Measurements from ENCODE around the gene NPHP4. TPM values are rescaled to one million over a fixed set of nuclear protein-coding genes. Genes with fewer than 3 reads are reported as not detected.

Gene NPHP4
- total and polyA plus RNA-seq, 10 of the 15 experiments (the other 5 are each of a cell fraction or from before 2014, with no cell fraction given), result 0.16 to 10.5 (median 3.1) TPM

DNA sequence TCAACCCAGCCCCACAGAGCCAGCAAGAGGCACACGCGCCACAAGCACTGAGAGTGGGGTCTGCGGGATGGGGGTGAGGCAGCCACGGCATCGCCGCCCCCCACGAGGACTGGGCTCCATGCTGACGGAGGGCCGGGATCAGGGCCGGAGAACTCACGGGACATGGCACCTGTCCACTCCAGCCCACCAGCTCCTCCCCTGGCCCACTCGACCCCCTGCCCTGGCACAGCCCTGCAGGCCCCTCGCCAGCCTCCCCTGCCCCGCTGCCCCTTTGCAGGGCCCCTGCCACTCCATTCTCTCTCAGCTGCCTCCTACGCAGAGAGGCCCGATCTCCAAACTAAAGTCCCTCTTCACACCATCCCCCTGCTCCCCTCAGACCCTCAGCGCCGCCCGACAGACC, 134.0 kb downstream of the NPHP4 start:
- ChIA-PET CTCF (no interaction called here), RAD21 (ENCODE audit: unreplicated experiment) (no interaction called here), SMC1A (ENCODE audit: uncharacterized antibody, unreplicated experiment) (no interaction called here), POLR2A (no interaction called here)
- WGBS (ENCODE audit: insufficient coverage, insufficient replicate concordance, low lambda C conversion rate, missing lambda C conversion rate), result 80% methylated on average over 12 of the region's 19 CpGs
- Histone ChIP-seq H3K9ac (ENCODE audit: control insufficient read depth, insufficient read depth, low read length) (no peak overlapping the region), H3K36me3 (ENCODE audit: control insufficient read depth in 2 of 2, insufficient read depth in 2 of 2, low read length in 1 of 2) (no peaks in the 10 kb centered on the region), H3K4me3 (no peak overlapping the region), H4K20me1 (ENCODE audit: control insufficient read depth, insufficient read depth) (no peaks in the 10 kb centered on the region), H3K4me1 (ENCODE audit: control insufficient read depth, insufficient read depth, low read length) (no peaks in the 10 kb centered on the region), H3K79me2 (ENCODE audit: control insufficient read depth, insufficient read depth, low read length) (no peaks in the 10 kb centered on the region), H3K27ac (ENCODE audit: control insufficient read depth, insufficient read depth) (no peak overlapping the region), H3K9me3 (replicated peaks; ENCODE audit: control insufficient read depth, insufficient read depth, low read length) (no peaks in the 10 kb centered on the region; the same call in 2 of the 3 replicates), H3K4me2 (ENCODE audit: control insufficient read depth, insufficient read depth) (no peak overlapping the region), H2AFZ (ENCODE audit: control insufficient read depth, low read depth, low read length) (no peak overlapping the region), H3K27me3 (replicated peaks in 1 of 2; ENCODE audit: control insufficient read depth in 2 of 2, insufficient read depth in 2 of 2, low read length in 1 of 2) (no peaks in the 10 kb centered on the region)
- no TSS peak for BruUV-seq (replicated peaks)
- ATAC-seq (no peak), FAIRE-seq (no peak), DNase-seq (ENCODE audit: low read depth, low spot score) (no peak)
- in situ Hi-C loops (cut with MboI) (no loop called here), intact Hi-C loops (cut with micrococcal nuclease; ENCODE audit: unreplicated experiment) (no loop called here)
- TF ChIP-seq YY1 (IDR thresholded peaks at IDR 0.05; ENCODE audit: low read depth, low read length) (no peak), ASH2L (IDR thresholded peaks at IDR 0.05; ENCODE audit: borderline replicate concordance, low read depth) (no peak), NR2C2 (IDR thresholded peaks at IDR 0.05; ENCODE audit: borderline replicate concordance, control insufficient read depth, insufficient read length, low read depth) (no peak), STAT3 (IDR thresholded peaks at IDR 0.05; ENCODE audit: low read depth, low read length) (no peak), ESRRA (IDR thresholded peaks at IDR 0.05; ENCODE audit: low read length) (no peak), RAD51 (IDR thresholded peaks at IDR 0.05) (no peak), SMARCA5 (IDR thresholded peaks at IDR 0.05) (no peak), EGR1 (IDR thresholded peaks at IDR 0.05; ENCODE audit: borderline replicate concordance in 1 of 2, low read depth in 2 of 2, low read length in 2 of 2) (no peak), HDGF (IDR thresholded peaks at IDR 0.05) (no peak)
- TF ChIP-seq, protein P1, sequence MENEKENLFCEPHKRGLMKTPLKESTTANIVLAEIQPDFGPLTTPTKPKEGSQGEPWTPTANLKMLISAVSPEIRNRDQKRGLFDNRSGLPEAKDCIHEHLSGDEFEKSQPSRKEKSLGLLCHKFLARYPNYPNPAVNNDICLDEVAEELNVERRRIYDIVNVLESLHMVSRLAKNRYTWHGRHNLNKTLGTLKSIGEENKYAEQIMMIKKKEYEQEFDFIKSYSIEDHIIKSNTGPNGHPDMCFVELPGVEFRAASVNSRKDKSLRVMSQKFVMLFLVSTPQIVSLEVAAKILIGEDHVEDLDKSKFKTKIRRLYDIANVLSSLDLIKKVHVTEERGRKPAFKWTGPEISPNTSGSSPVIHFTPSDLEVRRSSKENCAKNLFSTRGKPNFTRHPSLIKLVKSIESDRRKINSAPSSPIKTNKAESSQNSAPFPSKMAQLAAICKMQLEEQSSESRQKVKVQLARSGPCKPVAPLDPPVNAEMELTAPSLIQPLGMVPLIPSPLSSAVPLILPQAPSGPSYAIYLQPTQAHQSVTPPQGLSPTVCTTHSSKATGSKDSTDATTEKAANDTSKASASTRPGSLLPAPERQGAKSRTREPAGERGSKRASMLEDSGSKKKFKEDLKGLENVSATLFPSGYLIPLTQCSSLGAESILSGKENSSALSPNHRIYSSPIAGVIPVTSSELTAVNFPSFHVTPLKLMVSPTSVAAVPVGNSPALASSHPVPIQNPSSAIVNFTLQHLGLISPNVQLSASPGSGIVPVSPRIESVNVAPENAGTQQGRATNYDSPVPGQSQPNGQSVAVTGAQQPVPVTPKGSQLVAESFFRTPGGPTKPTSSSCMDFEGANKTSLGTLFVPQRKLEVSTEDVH (IDR thresholded peaks at IDR 0.05; ENCODE audit: low read depth, partially characterized antibody), result no peak
- TF ChIP-seq, protein P2, sequence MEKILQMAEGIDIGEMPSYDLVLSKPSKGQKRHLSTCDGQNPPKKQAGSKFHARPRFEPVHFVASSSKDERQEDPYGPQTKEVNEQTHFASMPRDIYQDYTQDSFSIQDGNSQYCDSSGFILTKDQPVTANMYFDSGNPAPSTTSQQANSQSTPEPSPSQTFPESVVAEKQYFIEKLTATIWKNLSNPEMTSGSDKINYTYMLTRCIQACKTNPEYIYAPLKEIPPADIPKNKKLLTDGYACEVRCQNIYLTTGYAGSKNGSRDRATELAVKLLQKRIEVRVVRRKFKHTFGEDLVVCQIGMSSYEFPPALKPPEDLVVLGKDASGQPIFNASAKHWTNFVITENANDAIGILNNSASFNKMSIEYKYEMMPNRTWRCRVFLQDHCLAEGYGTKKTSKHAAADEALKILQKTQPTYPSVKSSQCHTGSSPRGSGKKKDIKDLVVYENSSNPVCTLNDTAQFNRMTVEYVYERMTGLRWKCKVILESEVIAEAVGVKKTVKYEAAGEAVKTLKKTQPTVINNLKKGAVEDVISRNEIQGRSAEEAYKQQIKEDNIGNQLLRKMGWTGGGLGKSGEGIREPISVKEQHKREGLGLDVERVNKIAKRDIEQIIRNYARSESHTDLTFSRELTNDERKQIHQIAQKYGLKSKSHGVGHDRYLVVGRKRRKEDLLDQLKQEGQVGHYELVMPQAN (conservative IDR thresholded peaks at IDR 0.05), result no peak
- TF ChIP-seq, protein P3, sequence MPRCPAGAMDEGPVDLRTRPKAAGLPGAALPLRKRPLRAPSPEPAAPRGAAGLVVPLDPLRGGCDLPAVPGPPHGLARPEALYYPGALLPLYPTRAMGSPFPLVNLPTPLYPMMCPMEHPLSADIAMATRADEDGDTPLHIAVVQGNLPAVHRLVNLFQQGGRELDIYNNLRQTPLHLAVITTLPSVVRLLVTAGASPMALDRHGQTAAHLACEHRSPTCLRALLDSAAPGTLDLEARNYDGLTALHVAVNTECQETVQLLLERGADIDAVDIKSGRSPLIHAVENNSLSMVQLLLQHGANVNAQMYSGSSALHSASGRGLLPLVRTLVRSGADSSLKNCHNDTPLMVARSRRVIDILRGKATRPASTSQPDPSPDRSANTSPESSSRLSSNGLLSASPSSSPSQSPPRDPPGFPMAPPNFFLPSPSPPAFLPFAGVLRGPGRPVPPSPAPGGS (IDR thresholded peaks at IDR 0.05; ENCODE audit: borderline replicate concordance, insufficient read depth, low read depth, low read length, poor library complexity, severe bottlenecking), result no peak
- TF ChIP-seq, protein P4, sequence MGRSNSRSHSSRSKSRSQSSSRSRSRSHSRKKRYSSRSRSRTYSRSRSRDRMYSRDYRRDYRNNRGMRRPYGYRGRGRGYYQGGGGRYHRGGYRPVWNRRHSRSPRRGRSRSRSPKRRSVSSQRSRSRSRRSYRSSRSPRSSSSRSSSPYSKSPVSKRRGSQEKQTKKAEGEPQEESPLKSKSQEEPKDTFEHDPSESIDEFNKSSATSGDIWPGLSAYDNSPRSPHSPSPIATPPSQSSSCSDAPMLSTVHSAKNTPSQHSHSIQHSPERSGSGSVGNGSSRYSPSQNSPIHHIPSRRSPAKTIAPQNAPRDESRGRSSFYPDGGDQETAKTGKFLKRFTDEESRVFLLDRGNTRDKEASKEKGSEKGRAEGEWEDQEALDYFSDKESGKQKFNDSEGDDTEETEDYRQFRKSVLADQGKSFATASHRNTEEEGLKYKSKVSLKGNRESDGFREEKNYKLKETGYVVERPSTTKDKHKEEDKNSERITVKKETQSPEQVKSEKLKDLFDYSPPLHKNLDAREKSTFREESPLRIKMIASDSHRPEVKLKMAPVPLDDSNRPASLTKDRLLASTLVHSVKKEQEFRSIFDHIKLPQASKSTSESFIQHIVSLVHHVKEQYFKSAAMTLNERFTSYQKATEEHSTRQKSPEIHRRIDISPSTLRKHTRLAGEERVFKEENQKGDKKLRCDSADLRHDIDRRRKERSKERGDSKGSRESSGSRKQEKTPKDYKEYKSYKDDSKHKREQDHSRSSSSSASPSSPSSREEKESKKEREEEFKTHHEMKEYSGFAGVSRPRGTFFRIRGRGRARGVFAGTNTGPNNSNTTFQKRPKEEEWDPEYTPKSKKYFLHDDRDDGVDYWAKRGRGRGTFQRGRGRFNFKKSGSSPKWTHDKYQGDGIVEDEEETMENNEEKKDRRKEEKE (IDR thresholded peaks at IDR 0.05), result no peak
- TF ChIP-seq, protein P5, sequence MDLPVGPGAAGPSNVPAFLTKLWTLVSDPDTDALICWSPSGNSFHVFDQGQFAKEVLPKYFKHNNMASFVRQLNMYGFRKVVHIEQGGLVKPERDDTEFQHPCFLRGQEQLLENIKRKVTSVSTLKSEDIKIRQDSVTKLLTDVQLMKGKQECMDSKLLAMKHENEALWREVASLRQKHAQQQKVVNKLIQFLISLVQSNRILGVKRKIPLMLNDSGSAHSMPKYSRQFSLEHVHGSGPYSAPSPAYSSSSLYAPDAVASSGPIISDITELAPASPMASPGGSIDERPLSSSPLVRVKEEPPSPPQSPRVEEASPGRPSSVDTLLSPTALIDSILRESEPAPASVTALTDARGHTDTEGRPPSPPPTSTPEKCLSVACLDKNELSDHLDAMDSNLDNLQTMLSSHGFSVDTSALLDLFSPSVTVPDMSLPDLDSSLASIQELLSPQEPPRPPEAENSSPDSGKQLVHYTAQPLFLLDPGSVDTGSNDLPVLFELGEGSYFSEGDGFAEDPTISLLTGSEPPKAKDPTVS (IDR thresholded peaks at IDR 0.05; ENCODE audit: low read depth, low read length), result no peak

All from GM12878 (cell line).